Endothelial cell of umbilical vein (primary cell): ENCODE measurements around the gene GRM7. TPM values are rescaled to one million over a fixed set of nuclear protein-coding genes. Genes with fewer than 3 reads are reported as not detected.

Experiments
- BruUV-seq: library from RNA; stranded (reverse); fragments of 400-500 nt; replicated peaks from 2 replicates; lab custom pipeline; 2021; lab: Mats Ljungman, UMichigan
- CTCF ChIA-PET: fragments of 300-600, 350-600 bp; sonication (Branson Sonifier 250); formaldehyde crosslinking; loops from one replicate; lab custom pipeline; 2021; ENCODE audit warnings: antibody characterized with exemption, inconsistent platforms; lab: Charles Lee
- POLR2A ChIA-PET: fragments of 300-600, 350-600 bp; sonication (Branson Sonifier 250); formaldehyde crosslinking; loops from one replicate; lab custom pipeline; 2021; ENCODE audit warnings: antibody characterized with exemption, inconsistent platforms; lab: Charles Lee
- DNase-seq: peaks from one replicate; pipeline ENCODE4 v3.0.0-alpha.2; 2011; ENCODE audit warnings: low read depth, low spot score
- FAIRE-seq: peaks from 2 replicates; lab custom pipeline; 2011; peaks lifted over from hg19 to GRCh38; lab: Jason Lieb, UNC
- H2AFZ ChIP-seq: 2 replicates; pipeline ENCODE4 v1.6.0; 2012; ENCODE audit warnings: low read depth, low read length, control low read depth, inconsistent platforms
- H3K27ac ChIP-seq: 2 replicates; pipeline ENCODE4 v1.5.1; 2011; ENCODE audit warnings: low read depth, mild to moderate bottlenecking, control low read depth, low read length, moderate library complexity; ENCODE audit not compliant: insufficient read depth
- H3K27me3 ChIP-seq, 2 experiments: 2 replicates each; pipeline versions ENCODE4 v1.6.0 to v1.6.1; 2011; ENCODE audit warnings: low read length in 2 of 2, mixed read lengths in 1 of 2; ENCODE audit not compliant: control insufficient read depth in 2 of 2, insufficient read depth in 2 of 2
- H3K36me3 ChIP-seq, 2 experiments: 2 replicates in 1 of 2; 3 replicates in 1 of 2; pipeline ENCODE4 v1.5.1; 2011; ENCODE audit warnings: low read length in 2 of 2, mild to moderate bottlenecking in 1 of 2, moderate library complexity in 1 of 2; ENCODE audit not compliant: control insufficient read depth in 2 of 2, insufficient read depth in 2 of 2; ENCODE audit errors: extremely low read depth in 1 of 2
- H3K4me1 ChIP-seq: 3 replicates; pipeline ENCODE4 v1.5.1; 2011; ENCODE audit warnings: mild to moderate bottlenecking, low read length; ENCODE audit not compliant: control insufficient read depth, insufficient read depth; ENCODE audit errors: extremely low read depth
- H3K4me2 ChIP-seq: 2 replicates; pipeline ENCODE4 v1.6.1; 2011; ENCODE audit warnings: low read length, control low read depth, mixed read lengths; ENCODE audit not compliant: insufficient read depth
- H3K4me3 ChIP-seq, 3 experiments: fragments of 200-600 bp in 1 of 3; sonication (generic), shearing (Covaris generic) in 1 of 3; replicated peaks in 1 of 3; 2 replicates each; pipeline ENCODE4 v1.5.1; 2011 to 2016; ENCODE audit warnings: control low read depth in 3 of 3, low read length in 3 of 3, mild to moderate bottlenecking in 2 of 3, inconsistent platforms in 1 of 3, low read depth in 1 of 3, moderate library complexity in 1 of 3; ENCODE audit not compliant: insufficient read depth in 1 of 3
- H3K79me2 ChIP-seq: 2 replicates; pipeline ENCODE4 v1.6.0; 2012; ENCODE audit warnings: low read length, inconsistent platforms; ENCODE audit not compliant: control insufficient read depth, insufficient read depth
- H3K9ac ChIP-seq: replicated peaks from 2 replicates; pipeline ENCODE3; 2011; ENCODE audit warnings: low read length, control low read depth; ENCODE audit not compliant: insufficient read depth; ENCODE audit errors: extremely low read depth
- H3K9me1 ChIP-seq: replicated peaks from 3 replicates; pipeline ENCODE4 v1.6.0; 2011; ENCODE audit warnings: mild to moderate bottlenecking, low read length; ENCODE audit not compliant: control insufficient read depth, insufficient read depth; ENCODE audit errors: extremely low read depth
- H3K9me3 ChIP-seq: replicated peaks from 2 replicates; pipeline ENCODE4 v1.5.1; 2012; ENCODE audit warnings: low read length, inconsistent platforms; ENCODE audit not compliant: control insufficient read depth, insufficient read depth
- H4K20me1 ChIP-seq: replicated peaks from 2 replicates; pipeline ENCODE3; 2011; ENCODE audit warnings: mild to moderate bottlenecking, low read length; ENCODE audit not compliant: control insufficient read depth, insufficient read depth; ENCODE audit errors: extremely low read depth
- EZH2 ChIP-seq: IDR thresholded peaks from 2 replicates; pipeline ENCODE4 v1.6.1; 2012; ENCODE audit warnings: borderline replicate concordance, low read depth, mild to moderate bottlenecking, moderate library complexity, low read length, inconsistent platforms; ENCODE audit not compliant: severe bottlenecking
- FOS ChIP-seq: IDR thresholded peaks from 2 replicates; pipeline ENCODE4 v1.6.1; 2011; ENCODE audit warnings: mild to moderate bottlenecking, low read length, moderate library complexity, borderline replicate concordance; ENCODE audit not compliant: insufficient read depth
- GATA2 ChIP-seq: IDR thresholded peaks from 2 replicates; pipeline ENCODE4 v1.7.0; 2011; ENCODE audit warnings: low read depth, mild to moderate bottlenecking, moderate library complexity, mixed read lengths, low read length; ENCODE audit not compliant: insufficient read length, insufficient read depth
- JUN ChIP-seq: IDR thresholded peaks from 2 replicates; pipeline ENCODE4 v1.6.1; 2011; ENCODE audit warnings: borderline replicate concordance, low read depth; ENCODE audit not compliant: insufficient read length, insufficient read depth
- MYC ChIP-seq: IDR thresholded peaks from one replicate; pipeline ENCODE4 v1.6.1; 2011; ENCODE audit warnings: mild to moderate bottlenecking, low read depth, low read length
- POLR2A ChIP-seq: IDR thresholded peaks from 2 replicates; pipeline ENCODE4 v1.6.1; 2012; ENCODE audit warnings: low read depth, mild to moderate bottlenecking, control low read depth, low read length
- POLR2AphosphoS5 ChIP-seq: IDR thresholded peaks from 2 replicates; pipeline ENCODE4 v1.6.1; 2012; ENCODE audit warnings: low read depth, mild to moderate bottlenecking, control low read depth, low read length, moderate library complexity; ENCODE audit not compliant: insufficient read depth
- dilution Hi-C: fragments of 300-500 bp; cut with MboI; formaldehyde crosslinking; loops from one replicate; pipeline ENCODE4 v1.15.0; 2019; ENCODE audit warnings: low sequenced_read_pairs; ENCODE audit not compliant: extremely low pct_ligation_motif_present
- intact Hi-C: fragments of 100-400 bp; cut with micrococcal nuclease; formaldehyde crosslinking; loops from one replicate; pipeline ENCODE4 v1.10.0; 2022
- polyA plus RNA-seq, 4 experiments: library from polyadenylated mRNA; depleted of rRNA in 3 of 4; stranded (reverse) in 3 of 4; unstranded in 1 of 4; fragments of >200 nt; gene quantifications; 2 replicates each; pipeline versions ENCODE4 v1.2.1 to v1.2.3, GENCODE V29; 2011 to 2012; ENCODE audit warnings: missing spikeins in 1 of 4
- total RNA-seq: library from RNA; stranded (reverse); gene quantifications from 2 replicates; pipeline ENCODE4 v1.2.3, GENCODE V29; 2021
- TF ChIP-seq, protein P1 (sequence below), 2 donors: IDR thresholded peaks; 1 replicate in 1 of 2; 2 replicates in 1 of 2; pipeline ENCODE4 v1.5.1; 2011; ENCODE audit warnings: low read length in 2 of 2, mild to moderate bottlenecking in 2 of 2, moderate library complexity in 2 of 2, control low read depth in 1 of 2, inconsistent platforms in 1 of 2, low read depth in 1 of 2; ENCODE audit not compliant: insufficient read depth in 1 of 2; ENCODE audit errors: extremely low read depth in 1 of 2
- TF ChIP-seq, protein P2 (sequence below): IDR thresholded peaks from 2 replicates; pipeline ENCODE4 v1.6.1; 2011; ENCODE audit not compliant: insufficient read depth, insufficient read length

GRM7 gene
- total and polyA plus RNA-seq, 2 donors (not counting 3 experiments of a cell fraction or from before 2014, with no cell fraction given): 0.12 TPM; not detected in 1

DNA sequence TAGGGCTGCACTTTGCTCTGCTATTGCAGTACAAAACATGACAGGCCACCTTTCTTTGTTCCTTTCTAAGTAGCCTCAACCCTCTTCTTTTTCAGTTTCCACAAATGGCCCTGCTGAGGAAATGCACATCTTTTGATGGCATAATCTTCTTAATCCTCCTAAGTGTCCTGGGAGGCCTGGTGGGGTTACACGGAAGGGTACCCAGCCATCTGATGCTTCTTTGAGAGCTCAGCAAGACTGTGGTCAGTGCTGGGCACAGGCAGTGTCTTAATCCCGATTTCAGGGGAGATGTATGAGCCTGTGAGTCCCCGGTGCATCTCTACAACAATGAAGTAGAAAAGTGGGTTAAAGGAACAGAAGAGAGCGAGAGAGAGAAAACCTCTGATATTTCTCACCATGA is 404.8 kb downstream of the GRM7 start:
- H3K4me3 ChIP-seq: no peak overlapping the region
- no peak for FAIRE-seq
- intact Hi-C loops: no loop called here
- H3K9me1 ChIP-seq: no peaks in the 10 kb centered on the region
- H3K9ac ChIP-seq: no peak overlapping the region
- H3K79me2 ChIP-seq: no peaks in the 10 kb centered on the region
- H3K36me3 ChIP-seq: no peaks in the 10 kb centered on the region
- no peak overlapping the region for H3K4me2 ChIP-seq
- no peaks in the 10 kb centered on the region for H3K27me3 ChIP-seq
- POLR2A ChIA-PET: no interaction called here
- H4K20me1 ChIP-seq: no peaks in the 10 kb centered on the region
- dilution Hi-C loops: no loop called here
- DNase-seq: no peak
- TF ChIP-seq POLR2AphosphoS5 (no peak), FOS (no peak), POLR2A (no peak), EZH2 (no peak), MYC (no peak), JUN (no peak), GATA2 (no peak)
- TF ChIP-seq, protein P1, sequence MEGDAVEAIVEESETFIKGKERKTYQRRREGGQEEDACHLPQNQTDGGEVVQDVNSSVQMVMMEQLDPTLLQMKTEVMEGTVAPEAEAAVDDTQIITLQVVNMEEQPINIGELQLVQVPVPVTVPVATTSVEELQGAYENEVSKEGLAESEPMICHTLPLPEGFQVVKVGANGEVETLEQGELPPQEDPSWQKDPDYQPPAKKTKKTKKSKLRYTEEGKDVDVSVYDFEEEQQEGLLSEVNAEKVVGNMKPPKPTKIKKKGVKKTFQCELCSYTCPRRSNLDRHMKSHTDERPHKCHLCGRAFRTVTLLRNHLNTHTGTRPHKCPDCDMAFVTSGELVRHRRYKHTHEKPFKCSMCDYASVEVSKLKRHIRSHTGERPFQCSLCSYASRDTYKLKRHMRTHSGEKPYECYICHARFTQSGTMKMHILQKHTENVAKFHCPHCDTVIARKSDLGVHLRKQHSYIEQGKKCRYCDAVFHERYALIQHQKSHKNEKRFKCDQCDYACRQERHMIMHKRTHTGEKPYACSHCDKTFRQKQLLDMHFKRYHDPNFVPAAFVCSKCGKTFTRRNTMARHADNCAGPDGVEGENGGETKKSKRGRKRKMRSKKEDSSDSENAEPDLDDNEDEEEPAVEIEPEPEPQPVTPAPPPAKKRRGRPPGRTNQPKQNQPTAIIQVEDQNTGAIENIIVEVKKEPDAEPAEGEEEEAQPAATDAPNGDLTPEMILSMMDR (IDR thresholded peaks at IDR 0.05; ENCODE audit: extremely low read depth in 1 of 2, insufficient read depth in 1 of 2, low read depth in 1 of 2, low read length in 2 of 2): no peak
- TF ChIP-seq, protein P2, sequence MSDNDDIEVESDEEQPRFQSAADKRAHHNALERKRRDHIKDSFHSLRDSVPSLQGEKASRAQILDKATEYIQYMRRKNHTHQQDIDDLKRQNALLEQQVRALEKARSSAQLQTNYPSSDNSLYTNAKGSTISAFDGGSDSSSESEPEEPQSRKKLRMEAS: no peak
- no peaks in the 10 kb centered on the region for H3K9me3 ChIP-seq
- CTCF ChIA-PET: no interaction called here
- no TSS peak for BruUV-seq
- H2AFZ ChIP-seq: no peak overlapping the region
- no peaks in the 10 kb centered on the region for H3K4me1 ChIP-seq
- no peak overlapping the region for H3K27ac ChIP-seq
